GM12878 (cell line): Measurements from ENCODE around the gene LARGE1. TPM values are rescaled to one million over a fixed set of nuclear protein-coding genes. Genes with fewer than 3 reads are reported as not detected.
A peak's percentile ranks its signal among the peaks of the same experiment; 100 is the strongest.

Experiments used
- ATF3 ChIP-seq: IDR thresholded peaks from 2 replicates; pipeline ENCODE4 v1.6.1; 2011; ENCODE audit warnings: low read depth, mild to moderate bottlenecking, low read length, moderate library complexity, borderline replicate concordance; ENCODE audit errors: extremely low read depth
- GATAD2B ChIP-seq: fragments of 450-650 bp; conservative IDR thresholded peaks from 2 replicates; pipeline ENCODE4 v1.6.1; 2017; ENCODE audit warnings: low read depth, mild to moderate bottlenecking, moderate library complexity
- HSF1 ChIP-seq: fragments of 150-350 bp; IDR thresholded peaks from 2 replicates; pipeline ENCODE4 v1.6.1; 2014; ENCODE audit warnings: mild to moderate bottlenecking, low read depth, low read length
- IRF3 ChIP-seq: fragments of 450-650 bp; IDR thresholded peaks from 2 replicates; pipeline ENCODE4 v1.6.1; 2014; ENCODE audit warnings: mild to moderate bottlenecking
- JUNB ChIP-seq: IDR thresholded peaks from 2 replicates; pipeline ENCODE4 v1.6.1; 2016; ENCODE audit warnings: antibody characterized with exemption, mild to moderate bottlenecking
- JUND ChIP-seq: IDR thresholded peaks from 2 replicates; pipeline ENCODE4 v1.6.1; 2012; ENCODE audit warnings: low read depth, mild to moderate bottlenecking, low read length, improper control_type of control experiment, moderate library complexity
- MAX ChIP-seq: IDR thresholded peaks from 2 replicates; pipeline ENCODE4 v1.6.1; 2012; ENCODE audit warnings: low read depth, low read length, improper control_type of control experiment
- MYB ChIP-seq: fragments of 150-350 bp; IDR thresholded peaks from 2 replicates; pipeline ENCODE4 v1.6.1; 2014; ENCODE audit warnings: mild to moderate bottlenecking, low read depth, low read length, borderline replicate concordance
- PBX3 ChIP-seq: IDR thresholded peaks from 2 replicates; pipeline ENCODE4 v1.6.1; 2011; ENCODE audit warnings: mild to moderate bottlenecking, low read depth, low read length, moderate library complexity; ENCODE audit not compliant: insufficient replicate concordance
- RBBP5 ChIP-seq: fragments of 200-600 bp; sonication (generic); conservative IDR thresholded peaks from 2 replicates; pipeline ENCODE4 v1.6.1; 2016
- RELA ChIP-seq: fragments of 450-650 bp; IDR thresholded peaks from 2 replicates; pipeline ENCODE4 v1.8.0; 2014; ENCODE audit warnings: borderline replicate concordance; ENCODE audit not compliant: partially characterized antibody
- ZBTB11 ChIP-seq: fragments of 450-650 bp; formaldehyde crosslinking; IDR thresholded peaks from 2 replicates; pipeline ENCODE4 v1.5.0; 2022; ENCODE audit warnings: mild to moderate bottlenecking, missing genetic modification characterization
- ZNF217 ChIP-seq: fragments of 450-650 bp; IDR thresholded peaks from 2 replicates; pipeline ENCODE4 v1.6.1; 2017; ENCODE audit warnings: antibody characterized with exemption, mild to moderate bottlenecking
- ZNF24 ChIP-seq: fragments of 450-650 bp; IDR thresholded peaks from 2 replicates; pipeline ENCODE4 v1.6.1; 2017; ENCODE audit warnings: antibody characterized with exemption, mild to moderate bottlenecking
- ZNF592 ChIP-seq: fragments of 450-650 bp; IDR thresholded peaks from 2 replicates; pipeline ENCODE4 v1.6.1; 2017; ENCODE audit warnings: mild to moderate bottlenecking, moderate library complexity
- ZZZ3 ChIP-seq: IDR thresholded peaks from 2 replicates; pipeline ENCODE4 v1.6.1; 2011; ENCODE audit warnings: low read depth; ENCODE audit not compliant: control insufficient read depth, insufficient read length
- polyA plus RNA-seq, 11 experiments: library from polyadenylated mRNA; depleted of rRNA in 4 of 11; unstranded in 6 of 11; stranded (reverse) in 5 of 11; fragments of >200 nt; fragmentation: Nextera tagmentation in 4 of 11; fragmentation: Illumina TruSeq in 1 of 11; extraction: Ambion mirVana in 4 of 11; extraction: Trizol in 1 of 11; gene quantifications; 1 replicate in 1 of 11; 2 replicates in 10 of 11; pipeline versions ENCODE4 v1.2.1 to v1.2.3, GENCODE V29; 2011 to 2016; ENCODE audit warnings: inconsistent platforms in 2 of 11, missing spikeins in 2 of 11, low read depth in 1 of 11
- total RNA-seq, 4 experiments: library from RNA; depleted of rRNA in 3 of 4; stranded (reverse); fragments of >200 nt in 3 of 4; fragmentation: Illumina TruSeq in 1 of 4; extraction: Trizol in 1 of 4; gene quantifications; 2 replicates each; pipeline versions ENCODE4 v1.2.1 to v1.2.3, GENCODE V29; 2013 to 2021

The LARGE1 gene
- total and polyA plus RNA-seq, 10 of the 15 experiments (the other 5 are each of a cell fraction or from before 2014, with no cell fraction given), result 3.2 to 41.4 (median 17.3) TPM

GRCh38 chr22:33787645-33788456 lies 132.4 kb downstream of the LARGE1 start (continued):
- no peak for TF ChIP-seq ZNF592
- no peak for TF ChIP-seq ZZZ3
- no peak for TF ChIP-seq ZBTB11
- TF ChIP-seq ZNF24, result no peak
- no peak for TF ChIP-seq GATAD2B
- TF ChIP-seq RELA, result no peak
- no peak for TF ChIP-seq IRF3
- peak; percentile 45; the same call in 1 of the 2 replicates for TF ChIP-seq JUNB
- TF ChIP-seq MYB, result no peak
- no peak for TF ChIP-seq HSF1
- no peak for TF ChIP-seq ATF3
- no peak for TF ChIP-seq MAX
- no peak for TF ChIP-seq ZNF217
- TF ChIP-seq RBBP5, result no peak
- TF ChIP-seq JUND, result no peak
- TF ChIP-seq PBX3, result no peak
